Liver (tissue), 9 donors: Measurements from ENCODE around the gene DCUN1D2. TPM values are rescaled to one million over a fixed set of nuclear protein-coding genes. Genes with fewer than 3 reads are reported as not detected.

Experiments
- DNase-seq: peaks from one replicate; pipeline ENCODE4 v3.0.0-alpha.2; 2017; ENCODE audit warnings: low spot score
- H3K27ac ChIP-seq, 2 donors: one replicate each; pipeline ENCODE4 v1.7.0; 2013; ENCODE audit warnings: inconsistent platforms in 2 of 2, low read length in 2 of 2, control low read depth in 1 of 2, low read depth in 1 of 2, mild to moderate bottlenecking in 1 of 2
- H3K27me3 ChIP-seq, 4 donors: one replicate each; pipeline versions ENCODE4 v1.6.1 to v1.7.0; 2013; ENCODE audit warnings: low read length in 3 of 4, inconsistent platforms in 1 of 4, mild to moderate bottlenecking in 1 of 4, moderate library complexity in 1 of 4; ENCODE audit not compliant: control insufficient read depth in 4 of 4, insufficient read depth in 4 of 4
- H3K36me3 ChIP-seq, 4 donors: one replicate each; pipeline versions ENCODE4 v1.6.1 to v1.7.0; 2013; ENCODE audit warnings: low read length in 3 of 4, mild to moderate bottlenecking in 3 of 4, low read depth in 1 of 4, moderate library complexity in 1 of 4; ENCODE audit not compliant: control insufficient read depth in 4 of 4, insufficient read depth in 3 of 4
- H3K4me1 ChIP-seq, 4 donors: one replicate each; pipeline versions ENCODE4 v1.6.1 to v1.7.0; 2013; ENCODE audit warnings: low read length in 3 of 4, mild to moderate bottlenecking in 3 of 4, moderate library complexity in 1 of 4; ENCODE audit not compliant: control insufficient read depth in 4 of 4, insufficient read depth in 4 of 4
- H3K4me3 ChIP-seq, 3 donors: one replicate each; pipeline versions ENCODE4 v1.6.1 to v1.7.0; 2013; ENCODE audit warnings: low read length in 3 of 3, control low read depth in 1 of 3, low read depth in 1 of 3, mild to moderate bottlenecking in 1 of 3
- H3K9ac ChIP-seq, 2 donors: one replicate each; pipeline ENCODE4 v1.7.0; 2013; ENCODE audit warnings: low read length in 2 of 2, mild to moderate bottlenecking in 2 of 2, moderate library complexity in 2 of 2, control low read depth in 1 of 2, low read depth in 1 of 2
- H3K9me3 ChIP-seq, 4 donors: one replicate each; pipeline versions ENCODE4 v1.6.1 to v1.7.0; 2013; ENCODE audit warnings: low read length in 3 of 4; ENCODE audit not compliant: control insufficient read depth in 4 of 4
- EGR1 ChIP-seq, 2 donors: IDR thresholded peaks; 2 replicates each; pipeline ENCODE4 v1.6.1; 2016 to 2018; ENCODE audit warnings: antibody characterized with exemption in 2 of 2, low read depth in 2 of 2
- GABPA ChIP-seq, 2 donors: IDR thresholded peaks in 1 of 2; conservative IDR thresholded peaks in 1 of 2; 2 replicates each; pipeline ENCODE4 v1.6.1; 2016; ENCODE audit warnings: antibody characterized with exemption in 2 of 2, mild to moderate bottlenecking in 1 of 2, moderate library complexity in 1 of 2
- JUND ChIP-seq, 2 donors: IDR thresholded peaks; 2 replicates each; pipeline ENCODE4 v1.6.1; 2016; ENCODE audit warnings: antibody characterized with exemption in 2 of 2
- RAD21 ChIP-seq, 2 donors: IDR thresholded peaks; 2 replicates each; pipeline ENCODE4 v1.6.1; 2016; ENCODE audit warnings: antibody characterized with exemption in 2 of 2, mild to moderate bottlenecking in 2 of 2
- SP1 ChIP-seq: IDR thresholded peaks from 2 replicates; pipeline ENCODE4 v1.6.1; 2018; ENCODE audit warnings: antibody characterized with exemption, mild to moderate bottlenecking
- TAF1 ChIP-seq: conservative IDR thresholded peaks from 2 replicates; pipeline ENCODE4 v1.6.1; 2016; ENCODE audit warnings: antibody characterized with exemption, mild to moderate bottlenecking
- YY1 ChIP-seq: IDR thresholded peaks from 2 replicates; pipeline ENCODE4 v1.6.1; 2016; ENCODE audit warnings: antibody characterized with exemption, mild to moderate bottlenecking
- WGBS: extraction: QIAGEN DNeasy Blood & Tissue Kit; methylation state at CpG from one replicate; pipeline ENCODE4 v1.1.7; 2013; 5-methylcytosine and 5-hydroxymethylcytosine counted together
- polyA plus RNA-seq, 2 donors: library from polyadenylated mRNA; stranded (reverse) in 1 of 2; unstranded in 1 of 2; fragments of 200-250 nt in 1 of 2; fragments of >200 nt in 1 of 2; fragmentation: Nextera tagmentation in 1 of 2; extraction: Ambion mirVana in 1 of 2; gene quantifications; one replicate each; pipeline versions ENCODE4 v1.2.1 to v1.2.3, GENCODE V29; 2013 to 2015
- total RNA-seq, 2 donors: library from RNA; depleted of rRNA; stranded (reverse); fragments of >200 nt; gene quantifications; one replicate each; pipeline ENCODE4 v1.2.3, GENCODE V29; 2014
- TF ChIP-seq, protein P1 (sequence below): IDR thresholded peaks from 2 replicates; pipeline ENCODE4 v1.6.1; 2016; ENCODE audit warnings: antibody characterized with exemption
- TF ChIP-seq, protein P2 (sequence below): IDR thresholded peaks from 2 replicates; pipeline ENCODE4 v1.6.1; 2016; ENCODE audit warnings: antibody characterized with exemption, mild to moderate bottlenecking
- TF ChIP-seq, protein P3 (sequence below): fragments of 150-350 bp; IDR thresholded peaks from 2 replicates; pipeline ENCODE4 v1.5.1; 2017; ENCODE audit warnings: improper control_type of control experiment, low read depth, low read length; ENCODE audit not compliant: missing input control
- TF ChIP-seq, protein P4 (sequence below): IDR thresholded peaks from 2 replicates; pipeline ENCODE4 v1.6.1; 2016; ENCODE audit warnings: antibody characterized with exemption
- TF ChIP-seq, protein P5 (sequence below): IDR thresholded peaks from 2 replicates; pipeline ENCODE4 v1.6.1; 2016; ENCODE audit warnings: antibody characterized with exemption
- donor health status: healthy.
- donor health status: healthy.
- donor health status: healthy.
- donor health status: healthy.
- donor health status: healthy.

DCUN1D2 gene
- total and polyA plus RNA-seq, 4 donors, result 4.0 to 13.1 (median 5.5) TPM

DNA sequence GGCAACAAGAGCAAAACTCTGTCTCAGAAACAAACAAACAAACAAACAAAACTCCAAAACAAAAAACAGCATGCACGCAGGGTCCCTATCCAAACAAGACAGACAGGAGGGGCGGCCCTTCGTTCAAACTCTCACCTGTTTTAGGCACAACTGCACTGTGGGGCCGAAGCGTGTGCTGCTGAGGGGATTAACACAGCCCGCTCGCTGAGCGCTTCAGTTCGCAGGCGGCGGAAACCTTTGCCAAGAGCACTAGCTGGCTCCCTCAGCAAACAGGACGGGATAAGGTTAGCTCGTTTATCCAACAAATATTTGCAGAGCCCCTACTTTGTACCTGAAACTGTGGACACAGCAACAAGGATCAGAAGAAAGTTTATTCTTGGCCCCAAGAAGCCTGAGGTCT is 35.6 kb downstream of the DCUN1D2 start (continued):
- TF ChIP-seq JUND (IDR thresholded peaks at IDR 0.05), result no peak

- TF ChIP-seq, protein P1, sequence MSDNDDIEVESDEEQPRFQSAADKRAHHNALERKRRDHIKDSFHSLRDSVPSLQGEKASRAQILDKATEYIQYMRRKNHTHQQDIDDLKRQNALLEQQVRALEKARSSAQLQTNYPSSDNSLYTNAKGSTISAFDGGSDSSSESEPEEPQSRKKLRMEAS, result no peak
- TF ChIP-seq YY1, result no peak
- TF ChIP-seq, protein P2, sequence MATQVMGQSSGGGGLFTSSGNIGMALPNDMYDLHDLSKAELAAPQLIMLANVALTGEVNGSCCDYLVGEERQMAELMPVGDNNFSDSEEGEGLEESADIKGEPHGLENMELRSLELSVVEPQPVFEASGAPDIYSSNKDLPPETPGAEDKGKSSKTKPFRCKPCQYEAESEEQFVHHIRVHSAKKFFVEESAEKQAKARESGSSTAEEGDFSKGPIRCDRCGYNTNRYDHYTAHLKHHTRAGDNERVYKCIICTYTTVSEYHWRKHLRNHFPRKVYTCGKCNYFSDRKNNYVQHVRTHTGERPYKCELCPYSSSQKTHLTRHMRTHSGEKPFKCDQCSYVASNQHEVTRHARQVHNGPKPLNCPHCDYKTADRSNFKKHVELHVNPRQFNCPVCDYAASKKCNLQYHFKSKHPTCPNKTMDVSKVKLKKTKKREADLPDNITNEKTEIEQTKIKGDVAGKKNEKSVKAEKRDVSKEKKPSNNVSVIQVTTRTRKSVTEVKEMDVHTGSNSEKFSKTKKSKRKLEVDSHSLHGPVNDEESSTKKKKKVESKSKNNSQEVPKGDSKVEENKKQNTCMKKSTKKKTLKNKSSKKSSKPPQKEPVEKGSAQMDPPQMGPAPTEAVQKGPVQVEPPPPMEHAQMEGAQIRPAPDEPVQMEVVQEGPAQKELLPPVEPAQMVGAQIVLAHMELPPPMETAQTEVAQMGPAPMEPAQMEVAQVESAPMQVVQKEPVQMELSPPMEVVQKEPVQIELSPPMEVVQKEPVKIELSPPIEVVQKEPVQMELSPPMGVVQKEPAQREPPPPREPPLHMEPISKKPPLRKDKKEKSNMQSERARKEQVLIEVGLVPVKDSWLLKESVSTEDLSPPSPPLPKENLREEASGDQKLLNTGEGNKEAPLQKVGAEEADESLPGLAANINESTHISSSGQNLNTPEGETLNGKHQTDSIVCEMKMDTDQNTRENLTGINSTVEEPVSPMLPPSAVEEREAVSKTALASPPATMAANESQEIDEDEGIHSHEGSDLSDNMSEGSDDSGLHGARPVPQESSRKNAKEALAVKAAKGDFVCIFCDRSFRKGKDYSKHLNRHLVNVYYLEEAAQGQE, result no peak
- TF ChIP-seq, protein P3, sequence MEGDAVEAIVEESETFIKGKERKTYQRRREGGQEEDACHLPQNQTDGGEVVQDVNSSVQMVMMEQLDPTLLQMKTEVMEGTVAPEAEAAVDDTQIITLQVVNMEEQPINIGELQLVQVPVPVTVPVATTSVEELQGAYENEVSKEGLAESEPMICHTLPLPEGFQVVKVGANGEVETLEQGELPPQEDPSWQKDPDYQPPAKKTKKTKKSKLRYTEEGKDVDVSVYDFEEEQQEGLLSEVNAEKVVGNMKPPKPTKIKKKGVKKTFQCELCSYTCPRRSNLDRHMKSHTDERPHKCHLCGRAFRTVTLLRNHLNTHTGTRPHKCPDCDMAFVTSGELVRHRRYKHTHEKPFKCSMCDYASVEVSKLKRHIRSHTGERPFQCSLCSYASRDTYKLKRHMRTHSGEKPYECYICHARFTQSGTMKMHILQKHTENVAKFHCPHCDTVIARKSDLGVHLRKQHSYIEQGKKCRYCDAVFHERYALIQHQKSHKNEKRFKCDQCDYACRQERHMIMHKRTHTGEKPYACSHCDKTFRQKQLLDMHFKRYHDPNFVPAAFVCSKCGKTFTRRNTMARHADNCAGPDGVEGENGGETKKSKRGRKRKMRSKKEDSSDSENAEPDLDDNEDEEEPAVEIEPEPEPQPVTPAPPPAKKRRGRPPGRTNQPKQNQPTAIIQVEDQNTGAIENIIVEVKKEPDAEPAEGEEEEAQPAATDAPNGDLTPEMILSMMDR, result no peak
- TF ChIP-seq EGR1 (IDR thresholded peaks at IDR 0.05; ENCODE audit: low read depth in 2 of 2), result no peak
- no peak for TF ChIP-seq RAD21 (IDR thresholded peaks at IDR 0.05)
- no peak for TF ChIP-seq SP1
- TF ChIP-seq TAF1, result no peak
- TF ChIP-seq GABPA (IDR thresholded peaks at IDR 0.05 in 1 of 2, conservative IDR thresholded peaks at IDR 0.05 in 1 of 2), result no peak
- TF ChIP-seq, protein P4, sequence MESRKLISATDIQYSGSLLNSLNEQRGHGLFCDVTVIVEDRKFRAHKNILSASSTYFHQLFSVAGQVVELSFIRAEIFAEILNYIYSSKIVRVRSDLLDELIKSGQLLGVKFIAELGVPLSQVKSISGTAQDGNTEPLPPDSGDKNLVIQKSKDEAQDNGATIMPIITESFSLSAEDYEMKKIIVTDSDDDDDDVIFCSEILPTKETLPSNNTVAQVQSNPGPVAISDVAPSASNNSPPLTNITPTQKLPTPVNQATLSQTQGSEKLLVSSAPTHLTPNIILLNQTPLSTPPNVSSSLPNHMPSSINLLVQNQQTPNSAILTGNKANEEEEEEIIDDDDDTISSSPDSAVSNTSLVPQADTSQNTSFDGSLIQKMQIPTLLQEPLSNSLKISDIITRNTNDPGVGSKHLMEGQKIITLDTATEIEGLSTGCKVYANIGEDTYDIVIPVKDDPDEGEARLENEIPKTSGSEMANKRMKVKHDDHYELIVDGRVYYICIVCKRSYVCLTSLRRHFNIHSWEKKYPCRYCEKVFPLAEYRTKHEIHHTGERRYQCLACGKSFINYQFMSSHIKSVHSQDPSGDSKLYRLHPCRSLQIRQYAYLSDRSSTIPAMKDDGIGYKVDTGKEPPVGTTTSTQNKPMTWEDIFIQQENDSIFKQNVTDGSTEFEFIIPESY, result no peak
- no peak for TF ChIP-seq JUND (IDR thresholded peaks at IDR 0.05)
- TF ChIP-seq, protein P5, sequence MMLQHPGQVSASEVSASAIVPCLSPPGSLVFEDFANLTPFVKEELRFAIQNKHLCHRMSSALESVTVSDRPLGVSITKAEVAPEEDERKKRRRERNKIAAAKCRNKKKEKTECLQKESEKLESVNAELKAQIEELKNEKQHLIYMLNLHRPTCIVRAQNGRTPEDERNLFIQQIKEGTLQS, result no peak
- Histone ChIP-seq H3K4me3 (no peak within 1 kb of the TSS), H3K9me3 (no peaks in the 10 kb centered on the region), H3K36me3 (peaks cover 7 to 17% (median 12%) of the 10 kb centered on the region in 4 donors), H3K27me3 (no peaks in the 10 kb centered on the region), H3K27ac (no peak within 1 kb of the TSS), H3K9ac (no peak within 1 kb of the TSS), H3K4me1 (peaks cover 0 to 4% (median 1%) of the 10 kb centered on the region in 4 donors)
- 92% methylated on average over 45 of the region's 45 CpGs for WGBS
- DNase-seq, result no peak
These were observed 37.3 kb downstream of the DCUN1D2 start, which contains the start of gene ADPRHL1 for GRCh38 chr13:113452942-113453901. Gene ADPRHL1 (minus strand): TSS chr13:113453488. CDS start chr13:113453437, 51 bp downstream.
